Measurements from ENCODE around the gene PSMC3IP.
A peak's percentile ranks its signal among the peaks of the same experiment; 100 is the strongest.

Gene PSMC3IP

DNA sequence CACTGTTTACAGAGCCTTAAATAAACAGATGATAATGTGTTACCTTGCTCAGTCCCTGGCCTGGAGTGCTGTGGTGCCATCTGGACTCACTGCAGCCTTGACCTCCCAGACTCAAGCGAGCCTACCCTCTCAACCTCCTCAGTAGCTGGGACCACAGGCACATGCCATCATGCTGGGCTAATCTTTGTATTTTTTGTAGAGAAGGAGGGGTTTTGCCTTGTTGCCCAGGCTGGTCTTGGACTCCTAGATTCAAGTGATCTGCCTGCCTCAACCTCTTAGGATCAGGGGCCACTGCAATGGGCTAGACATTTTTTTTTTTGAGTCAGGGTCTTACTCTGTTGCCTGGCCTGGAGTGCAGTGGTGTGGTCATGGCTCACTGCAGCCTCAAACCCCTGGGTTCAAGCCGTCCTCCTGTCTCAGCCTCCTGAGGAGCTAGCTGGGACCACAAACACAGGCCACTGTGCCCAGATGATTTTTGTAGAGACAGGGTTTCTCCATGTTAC is 46.5 kb downstream of the PSMC3IP start:
- Histone ChIP-seq H4K91ac (ENCODE audit: low read length) (peak overlapping the region; percentile 44), H3K18ac (ENCODE audit: low read depth in 1 of 2, low read length in 2 of 2) (peak overlapping the region; percentile 33 to 97)

GRCh38 chr17:42529061-42529460 is 48.5 kb downstream of the PSMC3IP start:
- H3K27ac ChIP-seq (ENCODE audit: low read length, poor library complexity, severe bottlenecking): no peak overlapping the region
- no peaks in the 10 kb centered on the region for H3K36me3 ChIP-seq (ENCODE audit: control insufficient read depth in 1 of 2, insufficient read depth in 2 of 2, low read depth in 1 of 2, low read length in 2 of 2)
- no peaks in the 10 kb centered on the region for H3K79me1 ChIP-seq (replicated peaks; ENCODE audit: low read length, poor library complexity, severe bottlenecking)
- H3K9ac ChIP-seq (ENCODE audit: low read length): no peak overlapping the region
- no peak overlapping the region for H4K8ac ChIP-seq (ENCODE audit: low read length)
- peaks cover 6% of the 10 kb centered on the region for H3K4me1 ChIP-seq (ENCODE audit: control insufficient read depth, insufficient read depth, low read depth, low read length)
- DNase-seq: no peak
- H2BK5ac ChIP-seq (ENCODE audit: low read depth, low read length, poor library complexity, severe bottlenecking): no peak overlapping the region
- H3K4me2 ChIP-seq (ENCODE audit: low read length, poor library complexity, severe bottlenecking): no peak overlapping the region
- no peak overlapping the region for H3K18ac ChIP-seq (ENCODE audit: low read depth in 1 of 2, low read length in 2 of 2)
- H2BK120ac ChIP-seq (ENCODE audit: low read depth, low read length): no peak overlapping the region
- H2BK12ac ChIP-seq (ENCODE audit: low read length in 2 of 2): peak overlapping the region; percentile 18 to 37
- no peak overlapping the region for H3K4ac ChIP-seq (ENCODE audit: low read depth in 1 of 2, low read length in 2 of 2)
- no peak overlapping the region for H3K14ac ChIP-seq (ENCODE audit: low read length in 2 of 2)
- no peak overlapping the region for H2AK5ac ChIP-seq (ENCODE audit: low read length, severe bottlenecking)
- H4K91ac ChIP-seq (ENCODE audit: low read length): no peak overlapping the region
- H3K23ac ChIP-seq (ENCODE audit: low read length in 2 of 2): no peak overlapping the region
- H2AFZ ChIP-seq (ENCODE audit: low read depth, low read length): no peak overlapping the region
- H2BK15ac ChIP-seq (ENCODE audit: low read depth, poor library complexity, severe bottlenecking): no peak overlapping the region
- WGBS: 80% methylated on average over 3 of the region's 3 CpGs
- H3K9me3 ChIP-seq (ENCODE audit: control insufficient read depth, low read length): no peaks in the 10 kb centered on the region
- no peaks in the 10 kb centered on the region for H3K27me3 ChIP-seq (ENCODE audit: control insufficient read depth in 1 of 2, insufficient read depth in 1 of 2, low read length in 2 of 2)
- H3K4me3 ChIP-seq (ENCODE audit: insufficient read depth in 1 of 2, low read depth in 1 of 2, low read length in 2 of 2): no peak overlapping the region

More for the DNA sequence above, 46.5 kb downstream of the PSMC3IP start:
- no peak overlapping the region for H4K8ac ChIP-seq (ENCODE audit: low read length)
- H3K79me1 ChIP-seq (replicated peaks; ENCODE audit: low read length, poor library complexity, severe bottlenecking): no peaks in the 10 kb centered on the region
- peak overlapping the region in 1 of 2 experiments; percentile 35 for H3K14ac ChIP-seq (ENCODE audit: low read length in 2 of 2)
- no peak overlapping the region for H2BK15ac ChIP-seq (ENCODE audit: low read depth, poor library complexity, severe bottlenecking)
- H2BK12ac ChIP-seq (ENCODE audit: low read length in 2 of 2): peak overlapping the region in 1 of 2 experiments; percentile 94
- H3K23ac ChIP-seq (ENCODE audit: low read length in 2 of 2): no peak overlapping the region
- 96% methylated on average over 1 of the region's 2 CpGs for WGBS
- H3K27ac ChIP-seq (ENCODE audit: low read length, poor library complexity, severe bottlenecking): no peak overlapping the region
- no peak overlapping the region for H3K4me2 ChIP-seq (ENCODE audit: low read length, poor library complexity, severe bottlenecking)
- H3K27me3 ChIP-seq (ENCODE audit: control insufficient read depth in 1 of 2, insufficient read depth in 1 of 2, low read length in 2 of 2): no peaks in the 10 kb centered on the region
- H2BK5ac ChIP-seq (ENCODE audit: low read depth, low read length, poor library complexity, severe bottlenecking): no peak overlapping the region
- H3K36me3 ChIP-seq (ENCODE audit: control insufficient read depth in 1 of 2, insufficient read depth in 2 of 2, low read depth in 1 of 2, low read length in 2 of 2): no peaks in the 10 kb centered on the region
- no peak overlapping the region for H2BK120ac ChIP-seq (ENCODE audit: low read depth, low read length)
- no peak overlapping the region for H2AFZ ChIP-seq (ENCODE audit: low read depth, low read length)
- H3K4me3 ChIP-seq (ENCODE audit: insufficient read depth in 1 of 2, low read depth in 1 of 2, low read length in 2 of 2): peak overlapping the region in 1 of 2 experiments; percentile 8
- no peaks in the 10 kb centered on the region for H3K9me3 ChIP-seq (ENCODE audit: control insufficient read depth, low read length)
- H3K9ac ChIP-seq (ENCODE audit: low read length): no peak overlapping the region
- DNase-seq: peak; percentile 47
- peaks cover 11% of the 10 kb centered on the region for H3K4me1 ChIP-seq (ENCODE audit: control insufficient read depth, insufficient read depth, low read depth, low read length)
- H3K4ac ChIP-seq (ENCODE audit: low read depth in 1 of 2, low read length in 2 of 2): peak overlapping the region; percentile 39 to 88
- H2AK5ac ChIP-seq (ENCODE audit: low read length, severe bottlenecking): peak overlapping the region; percentile 35

- H3K4me2 ChIP-seq (ENCODE audit: low read length, poor library complexity, severe bottlenecking): no peak overlapping the region
- H3K9ac ChIP-seq (ENCODE audit: low read length): no peak overlapping the region
- H3K9me3 ChIP-seq (ENCODE audit: control insufficient read depth, low read length): no peaks in the 10 kb centered on the region
- no peak overlapping the region for H3K23ac ChIP-seq (ENCODE audit: low read length in 2 of 2)
- no peak overlapping the region for H4K8ac ChIP-seq (ENCODE audit: low read length)
- no peak overlapping the region for H3K27ac ChIP-seq (ENCODE audit: low read length, poor library complexity, severe bottlenecking)
- H3K14ac ChIP-seq (ENCODE audit: low read length in 2 of 2): no peak overlapping the region
- H2AK5ac ChIP-seq (ENCODE audit: low read length, severe bottlenecking): no peak overlapping the region
- peak overlapping the region in 1 of 2 experiments; percentile 15 for H3K4ac ChIP-seq (ENCODE audit: low read depth in 1 of 2, low read length in 2 of 2)
- peaks cover 9% of the 10 kb centered on the region for H3K4me1 ChIP-seq (ENCODE audit: control insufficient read depth, insufficient read depth, low read depth, low read length)
- peaks cover 2% of the 10 kb centered on the region for H3K79me1 ChIP-seq (replicated peaks; ENCODE audit: low read length, poor library complexity, severe bottlenecking)
- WGBS: 91% methylated on average over 5 of the region's 6 CpGs
- no peak overlapping the region for H3K4me3 ChIP-seq (ENCODE audit: insufficient read depth in 1 of 2, low read depth in 1 of 2, low read length in 2 of 2)
- H3K36me3 ChIP-seq (ENCODE audit: control insufficient read depth in 1 of 2, insufficient read depth in 2 of 2, low read depth in 1 of 2, low read length in 2 of 2): peaks cover 2 to 6% of the 10 kb centered on the region in 2 experiments
- no peak overlapping the region for H2BK5ac ChIP-seq (ENCODE audit: low read depth, low read length, poor library complexity, severe bottlenecking)
- no peak overlapping the region for H3K18ac ChIP-seq (ENCODE audit: low read depth in 1 of 2, low read length in 2 of 2)
- no peak overlapping the region for H2BK12ac ChIP-seq (ENCODE audit: low read length in 2 of 2)
- no peak overlapping the region for H2BK120ac ChIP-seq (ENCODE audit: low read depth, low read length)
- no peak overlapping the region for H2BK15ac ChIP-seq (ENCODE audit: low read depth, poor library complexity, severe bottlenecking)
- no peak overlapping the region for H4K91ac ChIP-seq (ENCODE audit: low read length)
- no peaks in the 10 kb centered on the region for H3K27me3 ChIP-seq (ENCODE audit: control insufficient read depth in 1 of 2, insufficient read depth in 1 of 2, low read length in 2 of 2)
- H2AFZ ChIP-seq (ENCODE audit: low read depth, low read length): no peak overlapping the region
- DNase-seq: no peak
Observed at GRCh38 chr17:42527932-42528331, 49.6 kb downstream of the PSMC3IP start.

GRCh38 chr17:42526031-42526444 is 51.5 kb downstream of the PSMC3IP start:
- peak overlapping the region; percentile 29 for H2AK5ac ChIP-seq (ENCODE audit: low read length, severe bottlenecking)
- no peak overlapping the region for H2BK5ac ChIP-seq (ENCODE audit: low read depth, low read length, poor library complexity, severe bottlenecking)
- no peak overlapping the region for H3K18ac ChIP-seq (ENCODE audit: low read depth in 1 of 2, low read length in 2 of 2)
- peaks cover 16 to 20% of the 10 kb centered on the region in 2 experiments for H3K36me3 ChIP-seq (ENCODE audit: control insufficient read depth in 1 of 2, insufficient read depth in 2 of 2, low read depth in 1 of 2, low read length in 2 of 2)
- H2AFZ ChIP-seq (ENCODE audit: low read depth, low read length): no peak overlapping the region
- no peak overlapping the region for H4K8ac ChIP-seq (ENCODE audit: low read length)
- no peak overlapping the region for H3K27ac ChIP-seq (ENCODE audit: low read length, poor library complexity, severe bottlenecking)
- H3K4me2 ChIP-seq (ENCODE audit: low read length, poor library complexity, severe bottlenecking): no peak overlapping the region
- no peak overlapping the region for H3K23ac ChIP-seq (ENCODE audit: low read length in 2 of 2)
- 85% methylated on average over 6 of the region's 6 CpGs for WGBS
- peaks cover 3% of the 10 kb centered on the region for H3K79me1 ChIP-seq (replicated peaks; ENCODE audit: low read length, poor library complexity, severe bottlenecking)
- H3K4me1 ChIP-seq (ENCODE audit: control insufficient read depth, insufficient read depth, low read depth, low read length): peaks cover 27% of the 10 kb centered on the region
- no peaks in the 10 kb centered on the region for H3K9me3 ChIP-seq (ENCODE audit: control insufficient read depth, low read length)
- H2BK12ac ChIP-seq (ENCODE audit: low read length in 2 of 2): no peak overlapping the region
- H3K4me3 ChIP-seq (ENCODE audit: insufficient read depth in 1 of 2, low read depth in 1 of 2, low read length in 2 of 2): no peak overlapping the region
- peak; percentile 47 for DNase-seq
- H3K4ac ChIP-seq (ENCODE audit: low read depth in 1 of 2, low read length in 2 of 2): no peak overlapping the region
- no peak overlapping the region for H3K14ac ChIP-seq (ENCODE audit: low read length in 2 of 2)
- H2BK15ac ChIP-seq (ENCODE audit: low read depth, poor library complexity, severe bottlenecking): no peak overlapping the region
- no peaks in the 10 kb centered on the region for H3K27me3 ChIP-seq (ENCODE audit: control insufficient read depth in 1 of 2, insufficient read depth in 1 of 2, low read length in 2 of 2)
- no peak overlapping the region for H4K91ac ChIP-seq (ENCODE audit: low read length)
- H3K9ac ChIP-seq (ENCODE audit: low read length): no peak overlapping the region
- H2BK120ac ChIP-seq (ENCODE audit: low read depth, low read length): no peak overlapping the region
